Hypothalamus (tissue), 51 donors: Measurements from ENCODE around the gene PLXNA2.

Experiments used
- DNase-seq, 51 donors: peaks; one replicate each; lab custom pipeline; 2025; lab: John Stamatoyannopoulos, UW

PLXNA2 gene

GRCh38 chr1:208106218-208106617 lies 138.0 kb downstream of the PLXNA2 start:
- peak in 3 of 51 donors; percentile 28 to 79 (median 56) for DNase-seq

GRCh38 chr1:208105756-208106155 lies 138.4 kb downstream of the PLXNA2 start:
- peak in 41 of 51 donors; percentile 9 to 90 (median 58) for DNase-seq

- DNase-seq, result no peak
Measured at GRCh38 chr1:208103597-208104513, 140.3 kb downstream of the PLXNA2 start.

- DNase-seq, result peak in 24 of 51 donors; percentile 11 to 72 (median 42)
Measured at GRCh38 chr1:208101661-208102431, 142.3 kb downstream of the PLXNA2 start.

- no peak for DNase-seq
Measured at GRCh38 chr1:208100906-208101305, 143.3 kb downstream of the PLXNA2 start.

GRCh38 chr1:208100106-208100505 lies 144.1 kb downstream of the PLXNA2 start:
- DNase-seq, result no peak

- peak in 1 of 51 donors; percentile 25 for DNase-seq
Measured at GRCh38 chr1:208098773-208099172, 145.4 kb downstream of the PLXNA2 start.

- peak in 29 of 51 donors; percentile 8 to 74 (median 37) for DNase-seq
Measured at GRCh38 chr1:208093754-208094719, 150.1 kb downstream of the PLXNA2 start.

- no peak for DNase-seq
Measured at GRCh38 chr1:208093046-208093445, 151.1 kb downstream of the PLXNA2 start.

GRCh38 chr1:208090388-208091301 lies 153.5 kb downstream of the PLXNA2 start:
- no peak for DNase-seq

GRCh38 chr1:208089761-208090370 lies 154.3 kb downstream of the PLXNA2 start:
- DNase-seq, result no peak

GRCh38 chr1:208089149-208089548 lies 155.0 kb downstream of the PLXNA2 start:
- DNase-seq, result no peak

GRCh38 chr1:208088319-208088718 lies 155.9 kb downstream of the PLXNA2 start:
- DNase-seq, result no peak

- no peak for DNase-seq
Measured at GRCh38 chr1:208085655-208086515, 158.3 kb downstream of the PLXNA2 start.

GRCh38 chr1:208084764-208085163 lies 159.4 kb downstream of the PLXNA2 start:
- DNase-seq, result no peak

GRCh38 chr1:208084220-208084619 lies 160.0 kb downstream of the PLXNA2 start:
- no peak for DNase-seq

GRCh38 chr1:208083715-208084085 lies 160.5 kb downstream of the PLXNA2 start:
- no peak for DNase-seq
